ENCODE results near the gene GPRC5B.
A peak's percentile ranks its signal among the peaks of the same experiment; 100 is the strongest.

GPRC5B gene

GRCh38 chr16:19879241-19879792 lies 5.3 kb downstream of the GPRC5B start:
- DNase-seq = no peak
- TF ChIP-seq, protein P1, sequence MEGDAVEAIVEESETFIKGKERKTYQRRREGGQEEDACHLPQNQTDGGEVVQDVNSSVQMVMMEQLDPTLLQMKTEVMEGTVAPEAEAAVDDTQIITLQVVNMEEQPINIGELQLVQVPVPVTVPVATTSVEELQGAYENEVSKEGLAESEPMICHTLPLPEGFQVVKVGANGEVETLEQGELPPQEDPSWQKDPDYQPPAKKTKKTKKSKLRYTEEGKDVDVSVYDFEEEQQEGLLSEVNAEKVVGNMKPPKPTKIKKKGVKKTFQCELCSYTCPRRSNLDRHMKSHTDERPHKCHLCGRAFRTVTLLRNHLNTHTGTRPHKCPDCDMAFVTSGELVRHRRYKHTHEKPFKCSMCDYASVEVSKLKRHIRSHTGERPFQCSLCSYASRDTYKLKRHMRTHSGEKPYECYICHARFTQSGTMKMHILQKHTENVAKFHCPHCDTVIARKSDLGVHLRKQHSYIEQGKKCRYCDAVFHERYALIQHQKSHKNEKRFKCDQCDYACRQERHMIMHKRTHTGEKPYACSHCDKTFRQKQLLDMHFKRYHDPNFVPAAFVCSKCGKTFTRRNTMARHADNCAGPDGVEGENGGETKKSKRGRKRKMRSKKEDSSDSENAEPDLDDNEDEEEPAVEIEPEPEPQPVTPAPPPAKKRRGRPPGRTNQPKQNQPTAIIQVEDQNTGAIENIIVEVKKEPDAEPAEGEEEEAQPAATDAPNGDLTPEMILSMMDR (IDR thresholded peaks at IDR 0.05) = no peak

DNA sequence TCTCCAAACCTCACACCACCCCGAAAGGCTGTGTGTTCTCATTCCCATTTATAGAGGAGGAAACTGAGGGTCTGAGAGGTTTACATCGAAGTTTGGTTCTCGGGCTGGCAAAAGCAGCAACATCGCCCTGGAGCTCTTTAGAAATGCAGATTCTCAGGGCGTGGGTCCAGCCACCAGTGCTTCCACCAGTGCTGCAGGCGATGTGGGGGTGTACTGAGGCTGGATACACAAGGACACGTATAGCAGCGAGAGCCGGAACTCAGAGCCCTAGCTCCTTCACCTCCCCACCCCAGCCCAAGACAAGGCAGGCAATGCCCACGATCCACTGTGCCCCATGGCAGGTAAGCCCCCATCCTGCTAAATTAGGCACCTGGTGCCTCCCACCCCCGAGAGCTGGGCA lies 5.9 kb downstream of the GPRC5B start:
- Mint-ChIP-seq H3K27ac (peak overlapping the region; percentile 66), H3K27me3 (ENCODE audit: low read depth, poor library complexity) (no peaks in the 10 kb centered on the region), H3K9me3 (no peaks in the 10 kb centered on the region), H3K36me3 (ENCODE audit: low read depth) (peaks cover 32% of the 10 kb centered on the region), H3K4me1 (peaks cover 55% of the 10 kb centered on the region), H3K4me3 (no peak overlapping the region)
- TF ChIP-seq, protein P1 (IDR thresholded peaks at IDR 0.05) = no peak
- no peak for DNase-seq

More at GRCh38 chr16:19879241-19879792, 5.3 kb downstream of the GPRC5B start:
- peaks cover 27% of the 10 kb centered on the region for H3K36me3 Mint-ChIP-seq (ENCODE audit: low read depth)
- H3K27ac Mint-ChIP-seq = no peak overlapping the region
- H3K4me3 Mint-ChIP-seq = no peak overlapping the region
- H3K4me1 Mint-ChIP-seq = peaks cover 51% of the 10 kb centered on the region
- H3K9me3 Mint-ChIP-seq = no peaks in the 10 kb centered on the region
- H3K27me3 Mint-ChIP-seq (ENCODE audit: low read depth, poor library complexity) = no peaks in the 10 kb centered on the region

DNA sequence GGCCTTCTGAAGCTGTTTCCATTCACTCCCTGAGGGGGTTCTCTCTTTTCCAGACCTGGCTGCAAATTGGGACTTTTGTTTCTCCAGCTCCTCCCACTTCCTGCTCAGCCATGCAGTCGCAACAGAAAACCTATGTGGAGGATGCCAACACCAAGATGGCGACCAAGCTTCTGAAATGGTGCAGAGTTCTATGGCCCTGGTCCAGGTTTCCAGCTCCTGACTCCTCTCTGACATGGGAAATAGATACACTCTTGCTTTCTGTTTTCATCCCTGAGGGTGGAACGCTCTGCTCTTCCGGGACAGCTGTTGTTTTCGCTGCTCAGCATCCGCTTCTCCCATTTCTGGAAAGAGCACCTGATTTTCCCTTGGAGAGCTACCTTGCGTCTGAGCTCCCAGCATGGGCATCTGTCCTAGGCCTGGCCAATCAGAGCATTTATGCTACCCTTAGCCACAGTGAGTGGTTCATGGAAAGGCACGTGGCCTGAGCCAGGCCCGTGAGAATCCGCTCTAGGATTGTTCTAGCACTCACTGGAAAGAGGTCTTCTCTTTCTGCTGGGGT lies 8.1 kb downstream of the GPRC5B start:
- Mint-ChIP-seq H3K27ac (no peak overlapping the region), H3K4me3 (no peak overlapping the region), H3K4me1 (peaks cover 37% of the 10 kb centered on the region), H3K36me3 (ENCODE audit: low read depth) (peaks cover 42% of the 10 kb centered on the region), H3K9me3 (no peaks in the 10 kb centered on the region), H3K27me3 (ENCODE audit: low read depth, poor library complexity) (no peaks in the 10 kb centered on the region)
- TF ChIP-seq, protein P1 (IDR thresholded peaks at IDR 0.05) = no peak
- DNase-seq = no peak

DNA sequence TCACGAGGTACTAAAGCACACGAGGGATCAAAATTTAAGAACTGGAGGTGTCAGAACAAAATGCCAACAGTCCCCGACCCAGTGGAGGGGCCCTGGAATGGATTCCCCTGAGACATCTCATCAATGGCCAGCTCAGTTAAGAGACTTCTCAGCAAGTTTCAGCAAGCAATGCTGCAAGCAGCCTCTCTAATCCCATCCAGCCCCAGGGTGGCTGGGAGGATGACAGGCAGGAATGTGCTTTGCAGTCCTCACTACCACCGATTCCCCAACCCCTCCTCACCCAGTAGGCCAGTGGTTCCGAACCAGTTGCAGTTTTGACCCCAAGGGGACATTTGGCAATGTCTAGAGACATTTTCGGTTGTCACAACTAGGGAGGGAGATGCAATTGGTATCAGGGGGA lies 8.7 kb downstream of the GPRC5B start:
- peaks cover 33% of the 10 kb centered on the region for H3K4me1 Mint-ChIP-seq
- no peaks in the 10 kb centered on the region for H3K27me3 Mint-ChIP-seq (ENCODE audit: low read depth, poor library complexity)
- H3K36me3 Mint-ChIP-seq (ENCODE audit: low read depth) = peaks cover 45% of the 10 kb centered on the region
- no peak for DNase-seq
- H3K27ac Mint-ChIP-seq = peak overlapping the region; percentile 20
- TF ChIP-seq, protein P1 (IDR thresholded peaks at IDR 0.05) = no peak
- no peak overlapping the region for H3K4me3 Mint-ChIP-seq
- H3K9me3 Mint-ChIP-seq = no peaks in the 10 kb centered on the region

DNA sequence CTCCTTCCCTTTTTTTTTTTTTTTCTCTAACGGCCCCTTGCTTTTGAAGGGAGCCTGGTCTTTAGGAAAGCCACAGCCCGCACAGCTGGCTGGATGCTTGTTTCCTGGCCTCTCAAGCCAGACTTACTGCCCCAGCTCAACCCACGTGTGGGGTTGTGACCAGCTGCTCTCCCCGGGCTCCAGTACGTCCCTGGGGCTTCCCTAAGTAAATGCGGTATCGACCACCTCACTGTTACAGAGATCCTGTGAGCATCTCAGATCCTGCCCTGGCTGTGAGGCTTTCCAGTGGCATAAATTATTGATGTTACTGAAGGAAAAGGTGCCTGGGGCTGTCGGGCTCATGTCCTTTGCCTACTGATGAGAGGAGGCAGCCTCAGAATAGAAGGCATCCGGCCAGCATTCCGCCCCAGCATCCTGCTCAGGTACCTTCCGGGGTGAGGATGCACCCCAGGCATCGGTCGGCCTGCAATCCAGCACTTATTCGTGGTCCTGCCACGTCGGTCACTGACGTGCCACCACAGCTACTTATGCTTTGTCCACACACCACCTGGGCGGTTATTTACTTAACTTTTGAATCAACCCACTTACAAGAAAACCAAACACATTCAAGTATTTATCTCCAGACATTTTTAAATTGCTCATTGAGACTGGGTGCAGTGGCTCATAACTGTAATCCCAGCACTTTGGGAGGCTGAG lies 9.6 kb downstream of the GPRC5B start:
- Mint-ChIP-seq H3K4me1 (peaks cover 32% of the 10 kb centered on the region), H3K9me3 (no peaks in the 10 kb centered on the region), H3K4me3 (no peak overlapping the region), H3K36me3 (ENCODE audit: low read depth) (peaks cover 54% of the 10 kb centered on the region), H3K27ac (no peak overlapping the region), H3K27me3 (ENCODE audit: low read depth, poor library complexity) (peaks cover 6% of the 10 kb centered on the region)
- TF ChIP-seq, protein P1 (IDR thresholded peaks at IDR 0.05) = no peak
- no peak for DNase-seq
